Loucy (cell line): ENCODE data around the gene SH3RF3.

Source experiments
- H2AFZ ChIP-seq: fragments of 200-600 bp; sonication (generic); 2 replicates; pipeline ENCODE4 v1.6.0; 2016; ENCODE audit warnings: antibody characterized with exemption, mild to moderate bottlenecking, low read length, moderate library complexity
- H3F3A ChIP-seq: fragments of 200-600 bp; 2 replicates; pipeline ENCODE4 v1.6.0; 2016; ENCODE audit warnings: antibody characterized with exemption, low read depth, mild to moderate bottlenecking
- H3K27me3 ChIP-seq: fragments of 200-600 bp; sonication (generic); 2 replicates; pipeline ENCODE4 v1.6.1; 2014; ENCODE audit warnings: low read length, mild to moderate bottlenecking; ENCODE audit not compliant: insufficient read depth, poor library complexity, severe bottlenecking
- H3K36me3 ChIP-seq: fragments of 200-600 bp; sonication (generic); 2 replicates; pipeline ENCODE4 v1.6.1; 2016; ENCODE audit warnings: low read length; ENCODE audit not compliant: insufficient read depth
- H3K4me1 ChIP-seq: fragments of 200-600 bp; sonication (generic); 2 replicates; pipeline ENCODE4 v1.5.1; 2014; ENCODE audit warnings: low read length, mild to moderate bottlenecking; ENCODE audit not compliant: insufficient read depth, poor library complexity, severe bottlenecking
- H3K4me2 ChIP-seq: fragments of 200-600 bp; sonication (generic); 2 replicates; pipeline ENCODE4 v1.6.0; 2014; ENCODE audit warnings: antibody characterized with exemption, low read length, low read depth, mild to moderate bottlenecking; ENCODE audit not compliant: poor library complexity, severe bottlenecking
- H3K4me3 ChIP-seq: fragments of 200-600 bp; sonication (generic); 2 replicates; pipeline ENCODE4 v1.5.1; 2014; ENCODE audit warnings: low read length, mild to moderate bottlenecking, mixed read lengths; ENCODE audit not compliant: poor library complexity, severe bottlenecking
- H3K79me2 ChIP-seq: fragments of 200-600 bp; sonication (generic); 2 replicates; pipeline ENCODE4 v1.6.1; 2014; ENCODE audit warnings: low read length; ENCODE audit not compliant: insufficient read depth
- H3K9ac ChIP-seq: fragments of 200-600 bp; sonication (generic); 2 replicates; pipeline ENCODE4 v1.6.0; 2014; ENCODE audit warnings: mild to moderate bottlenecking, low read depth, low read length, moderate library complexity; ENCODE audit not compliant: poor library complexity, severe bottlenecking
- H3K9me2 ChIP-seq: fragments of 200-600 bp; sonication (generic); replicated peaks from 2 replicates; pipeline ENCODE4 v1.6.1; 2016; ENCODE audit warnings: low read depth, low read length, mixed read lengths
- H3K9me3 ChIP-seq: fragments of 200-600 bp; sonication (generic); 2 replicates; pipeline ENCODE4 v1.6.1; 2014; ENCODE audit warnings: mild to moderate bottlenecking, antibody characterized with exemption, low read length, low read depth; ENCODE audit not compliant: insufficient read depth
- H4K20me1 ChIP-seq: fragments of 200-600 bp; sonication (generic); 2 replicates; pipeline ENCODE4 v1.6.0; 2014; ENCODE audit warnings: antibody characterized with exemption, low read length, mild to moderate bottlenecking; ENCODE audit not compliant: insufficient read depth, poor library complexity, severe bottlenecking
- CTCF ChIP-seq: fragments of 200-600 bp; sonication (generic); conservative IDR thresholded peaks from 2 replicates; pipeline ENCODE4 v1.5.1; 2014; ENCODE audit warnings: mild to moderate bottlenecking, antibody characterized with exemption, low read length
- EZH2phosphoT487 ChIP-seq: fragments of 200-600 bp; IDR thresholded peaks from 2 replicates; pipeline ENCODE4 v1.6.1; 2018; ENCODE audit warnings: antibody characterized with exemption, mild to moderate bottlenecking, moderate library complexity, borderline replicate concordance

SH3RF3 gene

GRCh38 chr2:109182426-109182825, 53.4 kb downstream of the SH3RF3 start:
- TF ChIP-seq CTCF (no peak), EZH2phosphoT487 (no peak)

GRCh38 chr2:109183871-109184270, 54.9 kb downstream of the SH3RF3 start:
- H3K4me3 ChIP-seq = no peak overlapping the region
- no peaks in the 10 kb centered on the region for H3K9me2 ChIP-seq
- H3K9ac ChIP-seq = no peak overlapping the region
- H3K9me3 ChIP-seq = 0 out of 2 replicates have a peak, but pooled peaks cover 3% of the 10 kb centered on the region
- no peak for TF ChIP-seq EZH2phosphoT487
- peaks cover 3% of the 10 kb centered on the region; the same call in 1 of the 2 replicates for H3K79me2 ChIP-seq
- no peaks in the 10 kb centered on the region for H3K27me3 ChIP-seq
- no peak overlapping the region for H2AFZ ChIP-seq
- no peaks in the 10 kb centered on the region for H3K36me3 ChIP-seq
- no peaks in the 10 kb centered on the region for H3F3A ChIP-seq
- no peaks in the 10 kb centered on the region for H4K20me1 ChIP-seq
- no peak overlapping the region for H3K4me2 ChIP-seq
- no peaks in the 10 kb centered on the region for H3K4me1 ChIP-seq

More at GRCh38 chr2:109182426-109182825, 53.4 kb downstream of the SH3RF3 start:
- Histone ChIP-seq H4K20me1 (no peaks in the 10 kb centered on the region), H3K36me3 (no peaks in the 10 kb centered on the region), H3K9me2 (no peaks in the 10 kb centered on the region), H3K9me3 (0 out of 2 replicates have a peak, but pooled peaks cover 3% of the 10 kb centered on the region), H3K9ac (no peak overlapping the region), H2AFZ (no peak overlapping the region), H3K4me3 (no peak overlapping the region), H3K27me3 (no peaks in the 10 kb centered on the region), H3K4me2 (no peak overlapping the region), H3K4me1 (peaks cover 3% of the 10 kb centered on the region), H3K79me2 (peaks cover 7% of the 10 kb centered on the region; the same call in 1 of the 2 replicates), H3F3A (no peaks in the 10 kb centered on the region)

GRCh38 chr2:109184368-109184767, 55.4 kb downstream of the SH3RF3 start:
- no peak overlapping the region for H3K9ac ChIP-seq
- H3K36me3 ChIP-seq = no peaks in the 10 kb centered on the region
- no peaks in the 10 kb centered on the region for H3F3A ChIP-seq
- no peaks in the 10 kb centered on the region for H3K9me2 ChIP-seq
- H3K27me3 ChIP-seq = no peaks in the 10 kb centered on the region
- no peak overlapping the region for H2AFZ ChIP-seq
- TF ChIP-seq CTCF (no peak), EZH2phosphoT487 (no peak)
- no peaks in the 10 kb centered on the region for H3K4me1 ChIP-seq
- H3K9me3 ChIP-seq = 0 out of 2 replicates have a peak, but pooled peaks cover 3% of the 10 kb centered on the region
- no peak overlapping the region for H3K4me3 ChIP-seq
- H4K20me1 ChIP-seq = no peaks in the 10 kb centered on the region
- H3K79me2 ChIP-seq = peaks cover 3% of the 10 kb centered on the region; the same call in 1 of the 2 replicates
- no peak overlapping the region for H3K4me2 ChIP-seq

GRCh38 chr2:109185338-109185737, 56.3 kb downstream of the SH3RF3 start:
- TF ChIP-seq CTCF (no peak), EZH2phosphoT487 (no peak)
- no peak overlapping the region for H2AFZ ChIP-seq
- no peak overlapping the region for H3K4me3 ChIP-seq
- no peaks in the 10 kb centered on the region for H3F3A ChIP-seq
- H3K27me3 ChIP-seq = no peaks in the 10 kb centered on the region
- H3K4me1 ChIP-seq = no peaks in the 10 kb centered on the region
- H3K4me2 ChIP-seq = no peak overlapping the region
- no peak overlapping the region for H3K9ac ChIP-seq
- no peaks in the 10 kb centered on the region for H3K36me3 ChIP-seq
- H3K79me2 ChIP-seq = peaks cover 7% of the 10 kb centered on the region; the same call in 1 of the 2 replicates
- no peaks in the 10 kb centered on the region for H4K20me1 ChIP-seq
- no peaks in the 10 kb centered on the region for H3K9me2 ChIP-seq
- H3K9me3 ChIP-seq = no peaks in the 10 kb centered on the region
